ENCODE results near the gene PCDHGB1.
A peak's percentile ranks its signal among the peaks of the same experiment; 100 is the strongest.
"Not testable (repeated sequence)": the region's sequence is repeated elsewhere in the genome, so short reads cannot be mapped to it uniquely, and the experiment has no call there.

The PCDHGB1 gene

DNA sequence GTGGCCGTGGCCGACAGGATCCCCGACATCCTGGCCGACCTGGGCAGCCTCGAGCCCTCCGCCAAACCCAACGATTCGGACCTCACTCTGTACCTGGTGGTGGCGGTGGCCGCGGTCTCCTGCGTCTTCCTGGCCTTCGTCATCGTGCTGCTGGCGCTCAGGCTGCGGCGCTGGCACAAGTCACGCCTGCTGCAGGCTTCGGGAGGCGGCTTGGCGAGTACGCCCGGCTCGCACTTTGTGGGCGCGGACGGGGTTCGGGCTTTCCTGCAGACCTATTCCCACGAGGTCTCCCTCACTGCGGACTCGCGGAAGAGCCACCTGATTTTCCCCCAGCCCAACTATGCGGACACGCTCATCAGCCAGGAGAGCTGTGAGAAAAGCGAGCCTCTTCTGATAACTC, 3.9 kb upstream of the PCDHGB1 start:
- DNase-seq = not testable (repeated sequence)

- DNase-seq = no peak
Observed at GRCh38 chr5:141351591-141351990, 1.7 kb downstream of the PCDHGB1 start.

- no peak for DNase-seq
Observed at GRCh38 chr5:141354900-141355469, 5.1 kb downstream of the PCDHGB1 start, which contains the start of gene PCDHGA4. TSS of gene PCDHGA4 (plus strand) at chr5:141355021. CDS start at chr5:141355108, 87 bp downstream.

DNA sequence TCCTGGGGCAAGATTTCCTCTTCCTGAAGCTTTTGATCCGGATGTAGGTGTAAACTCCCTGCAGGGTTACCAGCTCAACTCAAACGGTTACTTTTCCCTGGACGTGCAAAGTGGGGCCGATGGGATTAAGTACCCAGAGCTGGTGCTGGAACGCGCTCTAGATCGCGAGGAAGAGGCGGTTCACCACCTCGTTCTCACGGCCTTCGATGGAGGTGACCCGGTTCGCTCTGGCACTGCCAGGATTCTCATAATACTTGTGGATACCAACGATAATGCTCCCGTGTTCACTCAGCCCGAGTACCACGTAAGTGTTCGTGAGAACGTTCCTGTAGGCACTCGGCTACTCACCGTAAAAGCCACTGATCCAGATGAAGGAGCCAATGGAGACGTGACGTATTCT, 5.7 kb downstream of the PCDHGB1 start:
- no peak for DNase-seq

DNA sequence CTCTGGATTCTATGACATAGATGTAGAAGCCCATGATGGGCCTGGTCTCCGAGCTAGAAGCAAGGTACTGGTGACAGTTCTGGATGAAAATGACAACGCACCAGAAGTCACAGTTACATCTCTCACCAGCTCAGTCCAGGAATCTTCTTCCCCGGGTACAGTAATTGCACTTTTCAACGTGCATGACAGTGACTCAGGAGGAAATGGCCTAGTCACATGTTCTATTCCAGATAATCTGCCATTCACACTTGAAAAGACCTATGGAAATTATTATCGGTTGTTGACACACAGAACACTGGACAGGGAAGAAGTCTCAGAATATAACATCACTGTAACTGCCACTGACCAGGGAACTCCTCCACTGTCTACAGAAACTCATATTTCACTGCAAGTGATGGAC, 6.2 kb downstream of the PCDHGB1 start:
- DNase-seq = no peak

DNA sequence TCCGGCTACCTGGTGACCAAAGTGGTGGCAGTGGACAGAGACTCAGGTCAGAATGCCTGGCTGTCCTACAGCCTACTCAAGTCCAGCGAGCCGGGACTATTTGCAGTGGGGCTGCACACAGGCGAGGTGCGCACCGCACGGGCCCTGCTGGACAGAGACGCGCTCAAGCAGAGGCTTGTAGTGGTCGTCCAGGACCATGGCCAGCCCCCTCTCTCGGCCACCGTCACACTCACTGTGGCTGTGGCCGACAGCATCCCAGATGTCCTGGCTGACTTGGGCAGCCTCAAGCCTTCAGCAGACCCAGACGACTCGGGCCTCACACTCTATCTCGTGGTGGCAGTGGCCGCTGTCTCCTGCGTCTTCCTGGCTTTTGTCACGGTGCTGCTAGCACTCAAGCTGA, 7.1 kb downstream of the PCDHGB1 start:
- DNase-seq = no peak

DNA sequence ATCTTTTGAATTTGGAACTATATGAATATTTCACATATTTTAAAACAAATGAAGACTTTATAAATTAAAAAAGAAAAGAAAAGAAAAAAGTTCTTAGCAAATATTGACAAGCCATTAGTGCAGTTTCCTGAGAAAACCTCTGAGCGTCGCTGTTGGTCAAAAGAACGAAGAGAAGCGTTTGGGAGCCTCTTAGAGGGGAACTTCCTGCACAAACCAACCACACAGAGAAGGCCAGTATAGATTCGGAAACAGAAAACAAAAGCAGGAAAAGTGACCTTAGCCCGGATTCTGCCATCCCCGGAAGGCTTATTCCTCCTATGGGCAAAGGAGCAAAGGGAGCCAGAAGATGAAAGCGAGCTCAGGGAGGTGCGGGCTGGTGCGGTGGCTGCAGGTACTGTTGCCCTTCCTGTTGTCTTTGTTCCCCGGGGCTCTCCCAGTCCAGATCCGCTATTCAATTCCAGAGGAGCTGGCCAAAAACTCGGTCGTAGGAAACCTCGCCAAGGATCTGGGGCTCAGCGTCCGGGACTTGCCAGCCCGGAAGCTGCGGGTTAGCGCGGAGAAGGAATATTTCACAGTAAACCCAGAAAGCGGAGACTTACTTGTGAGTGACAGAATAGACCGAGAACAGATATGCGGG, 10.0 kb downstream of the PCDHGB1 start, which contains the start of gene PCDHGB2:
TSS of gene PCDHGB2 (plus strand) at position 205 of the 637 bp plus-strand sequence. CDS start at position 347, 142 bp downstream.
- DNase-seq = peak; percentile 30

DNA sequence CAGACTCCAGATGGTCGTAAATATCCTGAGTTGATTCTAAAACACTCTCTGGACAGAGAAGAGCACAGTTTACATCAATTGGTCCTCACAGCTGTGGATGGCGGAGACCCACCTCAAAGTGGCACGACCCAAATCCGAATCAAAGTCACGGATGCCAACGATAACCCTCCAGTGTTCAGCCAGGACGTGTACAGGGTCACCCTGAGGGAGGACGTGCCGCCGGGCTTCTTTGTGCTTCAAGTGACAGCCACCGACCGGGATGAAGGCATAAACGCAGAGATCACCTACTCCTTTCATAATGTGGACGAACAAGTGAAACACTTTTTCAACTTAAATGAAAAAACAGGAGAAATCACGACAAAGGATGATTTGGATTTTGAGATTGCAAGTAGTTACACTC, 10.8 kb downstream of the PCDHGB1 start:
- no peak for DNase-seq

DNA sequence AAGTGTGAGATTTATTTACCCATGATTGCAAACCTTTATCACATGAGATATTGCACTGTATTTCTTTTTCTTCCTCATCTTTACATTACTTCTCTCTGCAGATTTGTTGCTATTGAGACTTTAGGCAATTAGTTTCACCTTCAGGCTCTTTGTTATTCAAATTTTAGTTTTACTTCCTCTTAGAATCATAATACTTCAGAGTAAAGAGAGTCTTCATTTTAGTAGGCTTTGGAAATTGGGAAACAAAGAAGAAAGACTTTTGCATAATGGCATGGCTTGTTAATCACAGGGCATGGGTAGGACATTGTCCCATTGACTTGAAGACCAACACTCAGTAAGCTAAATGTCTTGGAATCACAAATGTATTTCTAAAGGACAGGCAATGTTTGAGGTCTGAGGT, 12.8 kb downstream of the PCDHGB1 start:
- no peak for DNase-seq

GRCh38 chr5:141363952-141364660, 14.2 kb downstream of the PCDHGB1 start, which contains the start of gene PCDHGA5:
TSS of gene PCDHGA5 (plus strand) at chr5:141364162. CDS start at chr5:141364331, 169 bp downstream.
- DNase-seq = no peak

DNA sequence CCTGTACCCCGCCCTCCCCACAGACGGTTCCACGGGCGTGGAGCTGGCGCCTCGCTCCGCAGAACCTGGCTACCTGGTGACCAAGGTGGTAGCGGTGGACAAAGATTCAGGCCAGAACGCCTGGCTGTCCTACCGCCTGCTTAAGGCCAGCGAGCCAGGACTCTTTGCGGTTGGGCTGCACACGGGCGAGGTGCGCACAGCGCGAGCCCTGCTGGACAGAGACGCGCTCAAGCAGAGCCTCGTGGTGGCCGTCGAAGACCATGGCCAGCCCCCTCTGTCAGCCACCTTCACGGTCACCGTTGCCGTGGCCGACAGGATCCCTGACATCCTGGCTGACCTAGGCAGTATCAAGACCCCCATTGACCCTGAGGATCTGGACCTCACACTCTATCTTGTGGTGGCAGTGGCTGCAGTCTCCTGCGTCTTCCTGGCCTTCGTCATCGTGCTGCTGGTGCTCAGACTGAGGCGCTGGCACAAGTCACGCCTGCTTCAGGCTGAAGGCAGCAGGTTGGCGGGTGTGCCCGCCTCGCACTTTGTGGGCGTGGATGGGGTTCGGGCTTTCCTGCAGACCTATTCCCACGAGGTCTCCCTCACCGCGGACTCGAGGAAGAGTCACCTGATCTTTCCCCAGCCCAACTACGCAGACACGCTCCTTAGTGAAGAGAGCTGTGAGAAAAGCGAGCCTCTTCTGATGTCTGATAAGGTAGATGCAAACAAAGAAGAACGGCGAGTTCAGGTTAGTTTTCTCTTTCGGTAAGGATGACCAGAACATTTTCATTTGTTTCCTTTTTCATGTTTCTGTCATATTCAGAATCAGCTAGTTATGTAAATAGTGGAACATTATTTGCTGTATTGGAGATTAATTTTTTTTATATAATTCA, 16.4 kb downstream of the PCDHGB1 start:
- DNase-seq = no peak

DNA sequence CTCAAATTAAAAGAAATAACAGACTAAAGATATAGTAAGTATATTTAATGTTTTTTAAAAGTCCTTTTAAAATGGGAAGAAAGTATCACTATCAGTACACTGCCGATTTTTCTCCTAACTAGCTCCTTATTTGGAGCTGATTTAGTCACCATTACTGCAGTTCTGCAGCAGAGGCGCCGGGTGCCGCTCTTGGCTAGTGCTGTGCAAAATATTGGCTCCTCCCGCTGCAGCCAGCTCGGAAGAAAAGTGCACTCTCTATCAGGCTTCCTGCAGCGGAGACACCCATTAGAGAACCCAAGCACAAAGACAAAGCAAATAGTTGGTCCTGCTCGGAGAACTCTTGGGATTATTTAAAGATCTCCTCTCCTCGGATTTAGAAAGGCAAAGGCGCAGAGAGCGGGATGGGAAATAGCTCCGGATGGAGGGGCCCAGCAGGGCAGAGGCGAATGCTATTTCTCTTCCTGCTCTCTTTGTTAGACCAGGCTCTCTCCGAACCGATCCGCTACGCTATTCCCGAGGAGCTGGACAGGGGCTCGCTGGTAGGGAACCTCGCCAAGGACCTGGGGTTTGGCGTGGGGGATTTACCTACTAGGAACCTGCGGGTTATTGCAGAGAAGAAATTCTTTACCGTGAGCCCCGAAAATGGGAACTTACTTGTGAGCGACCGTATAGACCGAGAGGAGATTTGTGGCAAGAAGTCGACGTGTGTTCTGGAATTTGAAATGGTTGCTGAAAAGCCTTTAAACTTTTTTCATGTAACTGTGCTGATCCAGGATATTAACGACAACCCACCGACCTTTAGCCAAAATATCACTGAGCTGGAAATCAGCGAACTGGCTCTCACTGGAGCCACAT, 20.3 kb downstream of the PCDHGB1 start, which contains the start of gene PCDHGB3:
TSS of gene PCDHGB3 (plus strand) at position 249 of the 855 bp plus-strand sequence. CDS start at position 402, 153 bp downstream.
- peak; percentile 39 for DNase-seq

- no peak for DNase-seq
Observed at GRCh38 chr5:141371572-141372475, 21.9 kb downstream of the PCDHGB1 start.

- no peak for DNase-seq
Observed at GRCh38 chr5:141373673-141374317, 23.9 kb downstream of the PCDHGB1 start, which contains the start of gene PCDHGA6. TSS of gene PCDHGA6 (plus strand) at chr5:141373891. CDS start at chr5:141374084, 193 bp downstream.

DNA sequence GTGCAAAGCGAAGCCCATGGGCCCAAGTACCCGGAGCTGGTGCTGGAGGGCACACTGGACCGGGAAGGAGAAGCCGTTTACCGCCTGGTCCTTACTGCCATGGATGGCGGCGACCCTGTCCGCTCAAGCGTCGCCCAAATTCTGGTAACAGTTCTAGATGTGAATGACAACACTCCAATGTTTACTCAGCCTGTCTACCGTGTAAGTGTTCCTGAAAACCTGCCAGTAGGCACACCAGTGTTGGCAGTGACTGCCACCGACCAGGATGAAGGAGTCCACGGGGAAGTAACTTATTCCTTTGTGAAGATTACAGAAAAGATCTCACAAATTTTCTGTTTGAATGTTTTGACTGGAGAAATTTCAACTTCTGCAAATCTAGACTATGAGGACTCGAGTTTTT, 24.7 kb downstream of the PCDHGB1 start:
- DNase-seq = no peak

DNA sequence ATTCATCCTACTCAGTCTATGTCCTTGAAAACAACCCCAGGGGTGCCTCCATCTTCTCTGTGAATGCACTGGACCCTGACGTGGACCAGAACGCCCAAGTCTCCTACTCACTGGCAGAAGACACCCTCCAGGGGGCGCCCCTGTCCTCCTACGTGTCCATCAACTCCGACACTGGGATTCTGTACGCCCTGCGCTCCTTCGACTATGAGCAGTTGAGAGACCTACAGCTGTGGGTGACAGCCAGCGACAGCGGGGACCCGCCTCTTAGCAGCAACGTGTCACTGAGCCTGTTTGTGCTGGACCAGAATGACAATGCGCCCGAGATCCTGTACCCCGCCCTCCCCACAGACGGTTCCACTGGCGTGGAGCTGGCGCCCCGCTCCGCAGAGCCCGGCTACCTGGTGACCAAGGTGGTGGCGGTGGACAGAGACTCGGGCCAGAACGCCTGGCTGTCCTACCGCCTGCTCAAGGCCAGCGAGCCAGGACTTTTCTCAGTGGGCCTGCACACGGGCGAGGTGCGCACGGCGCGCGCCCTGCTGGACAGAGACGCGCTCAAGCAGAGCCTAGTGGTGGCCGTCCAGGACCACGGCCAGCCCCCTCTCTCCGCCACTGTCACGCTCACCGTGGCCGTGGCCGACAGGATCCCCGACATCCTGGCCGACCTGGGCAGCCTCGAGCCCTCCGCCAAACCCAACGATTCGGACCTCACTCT, 25.7 kb downstream of the PCDHGB1 start:
- DNase-seq = not testable (repeated sequence)

GRCh38 chr5:141382469-141383294, 32.8 kb downstream of the PCDHGB1 start, which contains the start of gene PCDHGA7:
TSS of gene PCDHGA7 (plus strand) at chr5:141382742. CDS start at chr5:141382900, 158 bp downstream.
- no peak for DNase-seq

- no peak for DNase-seq
Observed at GRCh38 chr5:141383345-141383744, 33.4 kb downstream of the PCDHGB1 start.
